ENCODE results near the gene CARD19.
"Not testable (repeated sequence)": the region's sequence is repeated elsewhere in the genome, so short reads cannot be mapped to it uniquely, and the experiment has no call there.

CARD19 gene

DNA sequence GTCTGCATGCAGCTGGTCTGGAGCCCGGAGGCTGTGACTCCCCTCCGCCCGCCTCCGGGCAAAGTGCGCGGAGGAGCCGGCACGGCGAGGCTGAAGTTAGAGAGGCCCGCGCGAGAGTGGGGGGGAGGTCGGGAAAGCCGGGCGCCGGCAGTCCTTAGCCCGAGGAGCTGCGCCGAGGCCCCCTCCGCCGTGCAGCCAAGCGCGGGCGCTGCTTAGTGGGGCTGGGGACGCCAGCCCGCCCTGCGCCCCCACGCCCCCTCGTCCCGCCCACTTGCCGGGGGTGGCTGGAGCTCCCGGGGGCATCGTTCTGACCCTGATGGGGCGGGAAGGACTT, 37.6 kb downstream of the CARD19 start:
- DNase-seq (ENCODE audit: low read depth in 2 of 2) = no peak

DNA sequence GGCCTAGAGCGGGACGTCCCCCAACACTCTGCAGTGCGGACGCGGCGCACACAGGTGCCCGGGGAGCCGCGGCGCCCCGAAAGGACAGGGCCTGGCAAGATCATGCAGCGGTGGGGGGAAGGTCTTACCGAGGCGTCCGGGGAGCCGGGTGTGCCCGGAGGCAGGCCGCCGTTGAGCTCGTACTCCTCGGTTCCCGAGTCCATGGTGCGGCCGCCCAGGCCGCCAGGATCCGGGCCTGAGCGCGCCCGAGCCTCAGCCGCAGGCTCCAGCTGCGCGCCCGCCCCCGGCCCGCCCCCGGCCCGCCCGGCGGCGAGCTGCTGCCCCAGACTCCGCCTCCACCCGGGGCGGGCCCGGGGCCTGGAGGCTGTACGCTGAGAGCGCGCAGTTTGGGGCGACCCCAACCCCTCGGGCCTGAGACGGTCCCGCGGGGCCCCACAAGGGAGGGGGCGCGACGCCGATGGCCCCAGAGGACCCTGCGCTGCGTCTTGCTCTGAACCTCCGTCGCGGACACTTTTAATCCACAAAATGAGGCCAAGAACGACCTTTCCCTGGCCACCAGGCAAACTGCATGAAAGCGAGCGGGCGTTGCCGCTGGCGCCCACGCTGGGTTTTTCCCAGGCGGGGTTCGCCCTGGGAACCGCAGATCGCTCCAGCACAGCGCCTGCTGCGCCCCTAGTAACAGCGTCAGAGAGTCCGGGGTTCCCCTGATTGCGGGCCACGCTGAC, 38.2 kb downstream of the CARD19 start, which contains the start of gene NINJ1:
Gene NINJ1, minus strand, starts transcription at position 237 of the 725 bp plus-strand sequence. Its CDS starts 34 bp downstream, at position 203.
- DNase-seq (ENCODE audit: low read depth in 2 of 2) = peak; percentile 55 to 67

DNA sequence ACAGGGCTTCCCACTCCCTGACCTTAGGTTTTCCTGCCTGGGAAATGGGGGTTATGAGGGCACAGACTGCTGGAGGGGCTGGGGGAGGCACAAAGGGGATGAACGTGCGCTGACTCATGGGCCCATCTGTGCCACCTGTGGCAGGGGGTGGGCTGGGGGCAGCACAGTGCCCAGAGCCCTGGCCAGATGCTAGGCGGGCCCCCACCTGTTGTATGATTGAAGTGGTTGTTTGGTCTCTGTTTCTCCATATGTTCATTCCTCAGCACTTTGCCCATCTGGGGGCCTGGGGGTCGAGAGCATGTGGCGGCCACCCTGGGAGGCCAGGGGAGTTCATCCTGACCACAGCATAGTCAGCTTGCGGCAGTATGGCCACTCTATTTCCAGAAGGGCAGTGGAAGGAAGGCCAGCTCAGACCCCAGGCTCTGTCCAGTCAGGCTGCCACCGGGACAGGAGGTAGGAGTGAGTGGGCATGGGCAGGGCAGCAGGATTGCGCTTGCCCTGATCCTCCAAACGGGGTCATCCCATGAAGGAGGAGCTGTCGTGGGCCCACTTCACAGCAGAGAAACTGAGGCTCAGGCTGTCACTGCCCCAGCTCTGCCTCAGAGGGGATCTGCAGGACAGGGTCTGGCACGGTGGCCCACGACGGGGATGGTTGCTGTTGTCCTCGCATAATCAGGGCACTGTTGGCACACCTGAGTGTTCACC, 38.9 kb downstream of the CARD19 start:
- no peak for DNase-seq (ENCODE audit: low read depth in 2 of 2)

DNA sequence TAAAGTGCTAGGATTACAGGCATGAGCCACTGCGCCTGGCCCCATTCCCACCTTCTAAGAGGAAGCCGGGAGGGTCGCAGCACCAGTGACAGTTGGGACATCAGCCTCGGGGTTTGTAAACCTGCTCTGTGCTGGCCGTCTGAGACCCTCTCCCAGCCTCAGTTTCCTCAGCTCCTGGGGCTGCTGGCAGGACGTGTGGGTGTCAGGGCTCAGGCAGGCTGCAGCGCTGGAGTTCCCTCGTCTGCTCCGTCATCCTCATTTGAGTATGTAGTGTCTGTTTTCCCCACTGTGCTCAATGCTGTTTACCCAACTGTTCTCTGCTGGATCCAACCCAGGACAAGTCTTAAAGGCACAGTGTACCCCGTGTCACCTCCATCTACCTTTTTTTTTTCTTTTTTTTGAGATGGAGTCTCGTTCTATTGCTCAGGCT, 40.0 kb downstream of the CARD19 start:
- DNase-seq (ENCODE audit: low read depth in 2 of 2) = no peak

DNA sequence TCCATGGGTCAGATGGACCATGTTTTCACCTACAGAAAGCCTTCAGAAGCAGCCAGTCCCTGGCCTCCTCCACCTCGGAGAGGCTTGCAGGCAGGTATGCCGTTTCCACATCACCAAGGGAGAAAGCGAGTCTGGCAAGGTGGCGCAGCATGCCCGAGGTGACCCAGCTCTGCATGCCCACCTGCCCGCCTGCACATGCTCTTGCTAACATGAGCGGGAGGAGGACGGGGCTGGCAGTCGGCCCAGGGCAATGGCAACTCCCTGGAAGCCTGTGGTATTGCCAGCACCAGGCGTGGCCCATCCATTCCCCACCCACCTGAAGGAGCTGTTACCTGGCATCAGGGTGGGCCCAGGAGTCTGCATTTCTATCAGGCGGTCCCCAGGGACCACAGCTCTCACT, 41.3 kb downstream of the CARD19 start:
- DNase-seq (ENCODE audit: low read depth in 2 of 2) = no peak

DNA sequence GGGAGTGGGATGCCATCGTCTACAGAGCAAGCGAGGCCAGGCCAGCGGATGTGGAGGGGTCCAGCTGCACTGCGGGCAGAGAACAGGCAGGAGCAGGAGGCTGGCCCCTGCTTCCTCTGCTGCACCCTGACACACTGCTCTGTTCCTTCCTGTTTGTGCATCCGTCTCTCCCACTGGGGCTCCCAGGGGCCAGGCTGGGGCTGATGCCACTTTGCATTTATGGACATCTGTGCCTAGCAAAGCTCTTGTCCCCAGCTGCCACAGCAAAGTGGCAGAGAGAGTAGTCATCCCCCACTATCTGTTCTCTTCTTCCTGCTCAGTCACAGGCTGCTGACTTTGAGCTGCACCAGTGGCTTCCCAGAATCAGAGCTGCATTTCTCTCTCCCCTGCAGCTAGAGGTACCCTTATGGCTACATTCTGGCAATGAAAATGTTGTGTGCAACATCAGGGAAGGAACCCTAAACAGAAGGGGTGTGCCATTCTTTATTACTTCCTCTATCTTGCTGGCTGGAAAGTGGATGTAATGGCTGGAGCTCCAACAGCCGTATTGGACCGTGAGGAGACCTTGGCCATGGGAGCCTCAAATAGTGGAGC, 42.3 kb downstream of the CARD19 start:
- no peak for DNase-seq (ENCODE audit: low read depth in 2 of 2)

DNA sequence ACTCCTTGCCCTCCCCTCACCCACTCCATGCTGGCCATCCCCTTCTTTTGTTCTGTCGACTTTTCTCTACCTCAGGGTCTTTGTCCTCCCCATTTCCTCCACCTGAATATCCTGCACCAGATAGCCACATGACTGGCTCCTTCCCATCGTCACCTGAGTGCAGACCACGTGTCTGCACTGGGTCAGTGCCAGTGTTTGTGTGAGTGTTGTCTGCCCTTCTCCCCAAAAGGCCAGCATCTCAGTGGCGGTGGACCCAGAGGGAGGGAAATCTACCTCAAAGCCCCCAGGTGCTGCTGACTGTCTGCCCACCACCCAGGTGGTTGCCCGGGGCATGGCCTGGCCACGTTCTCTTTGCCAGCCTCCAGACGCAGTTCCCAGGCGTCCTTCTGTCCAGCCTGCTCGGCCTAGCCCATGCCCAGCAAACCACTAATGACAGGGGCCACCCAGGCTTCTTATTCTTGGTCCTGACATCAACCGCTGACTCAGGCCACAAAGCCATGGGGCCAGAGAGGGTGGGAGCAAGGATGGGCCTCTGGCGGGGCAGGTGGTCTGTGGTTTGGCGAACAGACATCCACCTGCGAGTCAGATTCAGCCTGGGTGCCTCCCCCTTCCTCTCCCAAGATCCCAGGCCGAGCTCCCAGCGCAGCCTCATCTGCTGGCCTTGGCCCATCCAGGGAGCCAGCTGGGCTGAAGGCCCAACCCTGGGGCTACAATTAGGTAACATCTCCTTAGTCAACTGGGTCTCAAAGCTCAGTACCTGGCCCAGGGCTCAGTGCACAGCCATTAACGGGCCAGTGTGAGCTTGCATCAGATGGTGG, 43.6 kb downstream of the CARD19 start:
- no peak for DNase-seq (ENCODE audit: low read depth in 2 of 2)

DNA sequence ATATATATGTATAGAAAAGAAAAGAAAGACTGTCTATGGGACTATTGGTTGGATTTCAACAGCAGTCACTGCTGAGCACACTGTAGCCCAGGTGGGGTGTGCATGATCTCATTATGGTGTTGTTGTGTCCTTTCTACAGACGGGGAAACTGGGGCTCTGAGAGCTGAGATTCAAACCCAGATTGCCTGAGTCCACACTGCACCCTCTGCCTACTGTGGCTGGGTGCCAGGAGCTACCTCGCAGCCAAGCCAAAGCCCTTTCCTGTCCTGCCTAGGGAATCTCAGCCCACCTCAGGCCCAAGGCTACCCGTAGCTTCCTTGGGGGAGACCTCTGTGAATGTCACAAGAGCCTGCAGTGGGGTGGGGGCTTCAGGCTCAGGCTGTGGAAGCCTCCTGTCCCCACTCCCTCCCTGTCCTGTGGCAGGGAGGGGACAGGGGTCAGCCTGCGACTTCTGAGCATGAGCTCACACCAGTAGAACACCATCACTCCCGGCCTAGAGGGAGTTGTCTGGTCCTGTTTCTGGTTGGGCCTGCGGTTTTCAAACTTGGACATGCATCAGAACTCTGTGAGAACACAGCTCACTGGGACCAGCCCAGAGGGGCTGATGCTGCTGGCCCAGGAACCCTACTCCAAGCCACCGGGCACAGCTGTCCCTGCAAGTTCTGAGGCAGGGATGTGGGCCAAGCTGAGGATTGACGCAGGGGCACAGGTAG, 45.9 kb downstream of the CARD19 start:
- DNase-seq (ENCODE audit: low read depth in 2 of 2) = no peak

DNA sequence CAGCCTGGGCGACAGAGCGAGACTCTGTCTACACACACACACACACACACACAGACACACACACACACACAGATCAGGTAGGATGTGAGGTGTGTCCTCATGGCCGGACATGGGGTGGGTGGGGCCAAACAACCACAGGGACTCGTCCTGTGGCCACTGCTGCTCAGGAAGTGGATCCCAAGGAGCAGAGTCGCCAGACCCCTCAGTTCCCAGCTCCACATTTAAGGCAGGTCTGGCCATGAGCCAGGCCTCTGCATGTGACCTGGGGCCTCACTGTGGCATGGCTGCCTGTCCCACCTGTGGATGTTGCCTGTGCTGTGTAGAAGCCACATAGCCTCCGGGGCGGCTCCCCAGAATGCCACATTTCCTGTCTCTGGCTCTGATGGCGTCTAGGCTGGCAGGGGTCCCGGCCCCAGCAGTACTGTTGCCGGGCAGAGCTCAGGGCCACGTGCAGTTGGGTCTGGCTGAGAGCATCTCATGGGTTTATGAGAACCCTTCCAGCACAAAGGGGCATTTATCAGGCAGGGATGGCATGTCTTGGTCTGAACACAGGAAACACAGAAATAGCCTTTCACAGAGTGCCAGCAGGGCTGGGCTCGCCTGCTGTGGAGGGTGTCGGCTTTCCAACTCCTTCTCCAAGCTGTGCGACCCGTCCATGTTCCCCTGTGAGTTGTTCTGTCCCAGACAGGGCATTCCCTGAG, 48.0 kb downstream of the CARD19 start:
- no peak for DNase-seq (ENCODE audit: low read depth in 2 of 2)

DNA sequence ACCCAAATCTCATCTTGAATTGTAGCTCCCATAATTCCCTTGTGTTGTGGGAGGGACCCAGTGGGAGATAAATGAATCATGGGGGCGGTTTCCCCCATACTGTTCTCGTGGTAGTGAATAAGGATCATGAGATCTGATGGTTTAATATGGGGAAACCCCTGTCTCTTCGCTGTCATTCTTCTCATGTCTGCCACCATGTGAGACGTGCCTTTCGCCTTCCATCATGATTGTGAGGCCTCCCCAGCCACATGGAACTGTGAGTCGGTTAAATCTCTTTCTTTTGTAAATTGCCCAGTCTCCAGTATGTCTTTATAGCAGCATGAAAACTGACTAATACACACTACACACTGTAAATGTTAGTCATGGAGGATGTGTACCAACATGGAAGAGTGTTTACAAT, 50.7 kb downstream of the CARD19 start:
- DNase-seq (ENCODE audit: low read depth in 2 of 2) = not testable (repeated sequence)

DNA sequence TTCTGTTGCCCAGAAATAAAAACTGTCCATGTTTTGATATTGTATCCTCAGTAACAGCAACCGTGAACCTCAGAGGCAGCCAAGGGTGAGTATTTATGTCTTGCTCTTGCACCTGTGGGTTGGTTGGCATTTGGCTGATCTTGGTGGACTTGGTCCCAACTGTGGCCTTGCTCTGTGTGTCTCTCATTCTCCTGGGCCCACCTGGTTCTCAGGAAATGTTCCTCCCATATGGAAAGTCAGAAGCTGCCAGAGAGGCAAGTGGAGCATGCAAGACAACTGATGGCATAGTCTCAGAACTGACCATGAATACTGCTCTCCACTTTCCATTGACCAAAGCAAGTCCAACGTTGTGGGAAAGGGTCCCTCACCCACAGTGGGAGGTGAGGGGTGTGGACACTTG, 51.6 kb downstream of the CARD19 start:
- no peak for DNase-seq (ENCODE audit: low read depth in 2 of 2)

DNA sequence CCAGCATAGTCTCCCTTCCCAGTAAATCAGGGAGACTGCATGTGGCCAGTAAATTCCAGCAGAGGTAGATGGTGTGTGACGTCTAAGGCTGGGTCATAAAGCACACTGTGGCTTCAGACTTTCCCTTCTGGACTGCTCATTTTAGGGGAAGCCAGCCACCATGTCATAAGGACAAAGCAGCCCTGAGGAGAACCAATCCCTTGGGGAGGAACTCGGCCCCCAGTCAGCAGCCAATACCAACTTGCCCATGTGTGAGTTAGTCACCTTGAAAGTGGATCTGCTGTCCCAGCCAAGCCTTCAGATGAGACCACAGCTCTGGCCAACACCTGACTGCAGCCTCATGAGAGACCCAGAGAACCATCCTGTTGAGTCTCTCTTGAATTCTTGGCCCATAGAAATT, 52.7 kb downstream of the CARD19 start:
- DNase-seq (ENCODE audit: low read depth in 2 of 2) = no peak

DNA sequence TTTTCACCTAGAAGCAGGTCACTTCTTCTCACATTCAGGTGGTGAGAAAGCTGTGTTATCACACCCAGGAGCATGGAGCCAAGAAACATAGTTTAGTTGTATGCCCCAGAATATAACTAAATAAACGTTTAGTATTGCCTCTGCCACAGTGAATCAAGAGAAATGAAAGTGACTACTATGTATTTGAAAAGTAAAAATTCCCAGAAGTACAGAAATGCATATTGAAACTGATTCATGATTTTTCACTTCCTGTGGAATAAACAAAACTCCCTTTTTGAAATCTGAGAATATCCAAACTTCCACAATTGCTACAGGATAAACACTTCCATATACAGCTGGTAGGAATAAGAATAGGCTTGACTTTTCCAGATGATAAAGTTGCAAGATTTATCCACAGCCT, 53.3 kb downstream of the CARD19 start:
- no peak for DNase-seq (ENCODE audit: low read depth in 2 of 2)

DNA sequence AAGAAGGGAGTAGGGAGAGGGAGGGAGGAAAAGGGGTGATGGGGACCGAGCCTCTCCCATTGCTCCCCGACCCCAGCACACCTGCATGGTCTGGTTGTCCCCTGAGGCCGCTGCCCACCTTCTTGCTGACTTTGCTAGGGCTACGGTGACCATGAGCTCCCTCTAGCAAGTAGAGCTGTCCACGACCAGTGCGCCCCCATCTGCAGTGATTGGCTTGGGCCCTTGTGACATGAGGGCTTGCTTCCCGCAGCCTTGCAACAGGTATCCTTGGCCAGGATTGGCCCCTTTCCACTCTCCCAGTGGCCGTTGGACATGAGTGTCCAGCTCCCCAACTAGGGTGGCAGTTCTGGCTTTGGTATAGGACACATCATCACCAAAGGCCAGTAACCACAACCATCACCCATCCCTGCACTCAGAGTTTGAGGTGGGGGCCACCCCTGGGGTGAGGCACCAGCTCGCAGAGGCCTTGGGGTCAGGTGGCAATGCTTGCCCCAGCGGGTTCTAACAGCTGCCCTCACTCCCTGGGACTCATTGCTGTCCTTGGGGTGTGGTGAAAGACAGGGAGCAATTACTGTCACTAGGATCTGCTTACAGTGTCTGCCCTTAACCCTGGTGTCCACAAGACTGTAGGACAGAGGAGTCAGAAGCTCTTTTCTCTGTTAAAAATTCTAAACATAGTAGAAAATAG, 55.2 kb downstream of the CARD19 start:
- DNase-seq (ENCODE audit: low read depth in 2 of 2) = no peak

DNA sequence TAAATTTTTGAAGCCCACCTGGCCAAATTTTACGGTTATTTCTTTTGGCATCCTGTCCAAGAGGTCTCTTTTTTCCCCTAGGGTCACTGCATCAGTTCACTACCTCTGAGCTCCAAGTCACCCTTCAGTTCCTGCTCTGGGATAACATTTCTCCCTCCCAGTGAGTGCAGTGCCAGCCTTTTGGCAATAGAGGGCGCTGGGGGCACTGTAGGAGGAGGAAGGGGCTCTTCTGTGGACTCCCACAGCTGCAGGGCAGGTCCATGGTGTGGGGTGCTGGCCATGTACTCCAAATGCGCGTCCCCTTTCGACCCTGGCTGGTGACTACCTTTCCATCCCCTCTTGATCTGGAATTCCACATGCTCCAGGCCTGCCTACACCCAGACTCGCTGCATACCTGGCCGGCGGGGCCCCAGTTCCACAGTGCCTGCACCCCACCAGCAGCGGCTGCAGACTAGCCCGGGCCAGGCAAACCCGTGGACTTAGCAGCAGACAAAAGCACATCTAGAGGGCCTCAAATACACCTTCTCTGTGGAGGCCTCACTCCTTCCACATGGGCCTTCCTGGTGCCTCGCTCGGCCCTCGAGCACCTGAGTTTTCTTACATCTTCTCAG, 58.4 kb downstream of the CARD19 start:
- no peak for DNase-seq (ENCODE audit: low read depth in 2 of 2)

DNA sequence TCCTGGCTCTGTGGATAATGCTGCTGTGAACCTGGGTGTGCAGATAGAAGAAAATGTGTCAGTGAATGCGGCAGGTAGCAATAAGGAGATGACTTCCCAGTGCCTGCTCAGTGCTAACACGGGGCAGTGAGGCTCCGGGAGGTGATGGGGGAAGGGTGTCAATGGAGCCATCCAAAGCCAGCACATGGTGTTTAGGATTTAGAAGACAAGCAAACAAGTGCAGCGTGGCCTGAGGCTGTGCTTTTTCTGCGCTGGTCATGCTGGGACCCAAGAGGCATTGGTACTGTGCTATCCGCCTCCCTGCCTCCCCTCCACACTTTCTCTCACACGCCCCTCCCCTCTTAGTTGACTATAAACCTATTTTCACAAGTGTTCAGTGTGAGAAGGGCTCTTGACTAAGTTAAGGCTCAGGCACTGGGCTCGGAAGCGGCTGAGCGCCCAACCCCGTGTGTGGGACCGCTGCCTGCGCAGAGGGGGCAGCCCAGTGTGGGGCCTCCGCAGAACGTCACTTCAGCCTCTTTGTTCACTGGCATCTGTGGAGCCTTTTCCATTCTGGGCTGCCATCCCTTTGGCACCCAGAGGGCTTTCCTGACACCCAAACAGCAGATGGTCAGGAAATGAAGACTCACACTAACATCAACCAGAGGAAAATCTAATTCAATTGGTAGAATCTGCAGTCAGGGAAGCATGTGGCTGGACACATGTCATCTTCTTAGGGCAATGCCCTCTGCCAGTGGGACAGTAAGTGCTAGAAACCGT, 59.9 kb downstream of the CARD19 start:
- DNase-seq (ENCODE audit: low read depth in 2 of 2) = no peak

DNA sequence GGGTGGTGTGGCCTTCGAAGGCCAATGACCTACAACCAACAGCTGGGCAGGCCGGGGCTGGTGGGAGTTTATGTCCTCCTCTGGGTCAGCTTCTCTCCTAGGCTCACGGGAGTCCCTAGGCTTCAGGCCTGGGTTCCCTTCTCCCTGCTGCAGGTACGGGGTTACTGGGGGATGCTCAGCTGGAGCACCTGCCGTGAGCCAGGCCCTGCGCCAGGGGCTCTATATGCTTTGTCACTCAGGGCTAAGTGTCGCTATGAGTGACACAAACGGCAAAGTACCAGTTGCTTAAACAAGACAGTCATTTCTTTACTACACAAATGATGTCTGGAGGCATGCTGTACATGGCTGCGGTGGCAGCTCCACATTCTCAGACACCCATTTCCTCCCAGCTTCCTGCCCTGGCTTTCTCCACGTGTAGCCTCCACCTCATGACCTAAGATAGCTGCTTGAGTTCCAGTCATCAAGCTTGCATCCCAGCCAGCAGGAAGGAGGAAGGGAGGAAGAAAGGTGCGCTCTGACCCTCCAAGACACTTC, 60.5 kb downstream of the CARD19 start:
- no peak for DNase-seq (ENCODE audit: low read depth in 2 of 2)

DNA sequence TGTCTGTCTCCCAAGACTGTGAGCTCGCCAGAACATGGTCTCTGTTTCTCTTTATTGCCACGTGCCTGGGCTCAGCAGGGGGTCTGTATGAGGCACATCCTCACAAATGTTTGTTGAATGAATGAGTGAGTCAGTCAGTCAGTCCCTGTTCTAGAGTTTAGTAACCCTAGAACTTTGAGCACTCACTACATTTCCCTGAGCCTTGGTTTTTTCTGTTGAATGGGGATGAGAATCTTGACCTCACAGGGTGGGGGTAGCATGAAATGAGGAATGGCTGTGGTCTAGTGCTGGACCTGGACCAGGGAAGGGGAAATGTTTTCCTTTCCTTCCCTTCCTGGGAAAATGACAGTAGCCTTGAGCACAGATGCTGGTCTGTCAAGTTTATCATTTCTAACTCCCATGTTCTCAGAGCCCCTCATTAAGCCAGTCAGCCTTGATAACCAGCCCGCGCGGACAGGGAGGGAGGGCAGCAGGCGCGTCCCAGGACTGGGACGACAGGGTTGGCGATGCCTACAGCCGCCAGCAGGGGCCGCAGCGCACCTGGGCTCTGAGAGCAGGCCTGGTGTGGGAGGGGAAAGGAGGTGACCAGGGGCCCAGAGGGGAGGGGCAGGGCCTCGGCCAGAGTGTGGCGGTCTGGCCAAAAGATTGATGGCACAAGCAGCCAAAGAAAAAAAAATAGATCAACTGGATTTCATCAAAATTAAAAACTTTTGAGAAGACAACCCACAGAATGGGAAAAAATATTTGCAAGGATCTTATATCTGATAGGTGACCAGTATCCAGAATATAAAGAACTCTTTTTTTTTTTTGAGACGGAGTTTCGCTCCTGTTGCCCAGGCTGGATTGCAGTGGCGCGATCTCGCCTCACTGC, 63.8 kb downstream of the CARD19 start:
- DNase-seq (ENCODE audit: low read depth in 2 of 2) = peak; percentile 37 to 49

Measured in stimulated activated CD8-positive, alpha-beta memory T cell treated with anti-CD3 and anti-CD28 coated beads, Interleukin-7, amount 100 ng/mL, for 1 hour (primary cell).